NB4 (cell line): Measurements from ENCODE around the gene TAC4.

Experiments
- CTCF ChIP-seq: IDR thresholded peaks from one replicate; pipeline ENCODE4 v1.5.1; 2012; ENCODE audit warnings: low read depth, low read length
- MAX ChIP-seq: IDR thresholded peaks from 2 replicates; pipeline ENCODE4 v1.6.1; 2011; ENCODE audit warnings: low read depth, low read length
- MYC ChIP-seq: IDR thresholded peaks from 2 replicates; pipeline ENCODE4 v1.6.1; 2011; ENCODE audit warnings: low read depth, low read length
- POLR2A ChIP-seq: IDR thresholded peaks from 2 replicates; pipeline ENCODE4 v1.6.1; 2011; ENCODE audit warnings: mild to moderate bottlenecking; ENCODE audit not compliant: insufficient read length; ENCODE audit errors: extremely low read depth

- TF ChIP-seq CTCF, result no peak
- TF ChIP-seq POLR2A, result no peak
- no peak for TF ChIP-seq MAX
- TF ChIP-seq MYC, result no peak
Observed at GRCh38 chr17:49798182-49798581, 49.7 kb downstream of the TAC4 start.
